Suprapubic skin (tissue), 4 donors: ENCODE data around the gene ADAMTS12.

Source experiments
- CTCF ChIP-seq, 2 donors: fragments of 200-600 bp in 1 of 2; fragments of 450-650 bp in 1 of 2; sonication (generic) in 1 of 2; IDR thresholded peaks; one replicate each; pipeline ENCODE4 v1.5.1; 2016 to 2019; ENCODE audit warnings: antibody characterized with exemption in 2 of 2, mild to moderate bottlenecking in 1 of 2, moderate library complexity in 1 of 2
- POLR2A ChIP-seq, 2 donors: fragments of 450-650 bp; IDR thresholded peaks; one replicate each; pipeline ENCODE4 v1.6.1; 2017; ENCODE audit warnings: antibody characterized with exemption in 2 of 2, mild to moderate bottlenecking in 2 of 2, moderate library complexity in 2 of 2
- POLR2AphosphoS5 ChIP-seq, 3 donors: sonication (generic); formaldehyde crosslinking; IDR thresholded peaks; one replicate each; pipeline ENCODE4 v1.6.1; 2017; ENCODE audit warnings: antibody characterized with exemption in 3 of 3

GRCh38 chr5:33501260-33501659, 390.5 kb downstream of the ADAMTS12 start:
- TF ChIP-seq CTCF (IDR thresholded peaks at IDR 0.05) (no peak), POLR2A (IDR thresholded peaks at IDR 0.05) (no peak), POLR2AphosphoS5 (IDR thresholded peaks at IDR 0.05) (no peak)
